KMS-11 (cell line): Measurements from ENCODE around the gene HK1.

Source experiments
- H2AFZ ChIP-seq: fragments of 200-600 bp; sonication (generic); 2 replicates; pipeline ENCODE4 v1.6.1; 2016; ENCODE audit warnings: antibody characterized with exemption, mixed run types, low read depth
- H3K27ac ChIP-seq: fragments of 200-600 bp; sonication (generic); 2 replicates; pipeline ENCODE4 v1.6.1; 2016; ENCODE audit warnings: mild to moderate bottlenecking, mixed run types
- H3K27me3 ChIP-seq: fragments of 200-600 bp; sonication (generic); 2 replicates; pipeline ENCODE4 v1.6.1; 2017; ENCODE audit warnings: mild to moderate bottlenecking, low read depth, mixed run types, moderate library complexity; ENCODE audit not compliant: insufficient read depth
- H3K36me3 ChIP-seq: fragments of 200-600 bp; sonication (generic); 2 replicates; pipeline ENCODE4 v1.6.1; 2017; ENCODE audit warnings: mild to moderate bottlenecking, mixed run types; ENCODE audit not compliant: insufficient read depth
- H3K4me1 ChIP-seq: fragments of 200-600 bp; sonication (generic); 2 replicates; pipeline ENCODE4 v1.6.1; 2016; ENCODE audit warnings: mild to moderate bottlenecking, low read depth, mixed run types; ENCODE audit not compliant: poor library complexity, severe bottlenecking
- H3K4me2 ChIP-seq: fragments of 200-600 bp; sonication (generic); 2 replicates; pipeline ENCODE4 v1.7.0; 2016; ENCODE audit warnings: mild to moderate bottlenecking, mixed run types
- H3K4me3 ChIP-seq: fragments of 200-600 bp; sonication (generic); IDR thresholded peaks from 2 replicates; pipeline ENCODE4 v1.6.1; 2017; ENCODE audit warnings: low read depth, low read length, mixed read lengths; ENCODE audit not compliant: insufficient read depth
- H3K79me2 ChIP-seq: fragments of 200-600 bp; sonication (generic); 2 replicates; pipeline ENCODE4 v1.6.1; 2016; ENCODE audit warnings: low read depth, mixed run types; ENCODE audit not compliant: insufficient read depth
- H3K9ac ChIP-seq: fragments of 200-600 bp; sonication (generic); 2 replicates; pipeline ENCODE4 v1.6.1; 2016; ENCODE audit warnings: mild to moderate bottlenecking, mixed run types
- H4K20me1 ChIP-seq: fragments of 200-600 bp; sonication (generic); 2 replicates; pipeline ENCODE4 v1.6.1; 2016; ENCODE audit warnings: mild to moderate bottlenecking, mixed run types; ENCODE audit not compliant: insufficient read depth
- CTCF ChIP-seq: fragments of 200-600 bp; sonication (generic); conservative IDR thresholded peaks from 2 replicates; pipeline ENCODE4 v1.6.1; 2017; ENCODE audit warnings: low read depth, mild to moderate bottlenecking, antibody characterized with exemption, low read length, moderate library complexity, mixed read lengths

Gene HK1

GRCh38 chr10:69421611-69422308 is 143.5 kb downstream of the HK1 start:
- no peaks in the 10 kb centered on the region for H3K79me2 ChIP-seq
- no peak overlapping the region for H3K27ac ChIP-seq
- H3K36me3 ChIP-seq, result no peaks in the 10 kb centered on the region
- H3K4me1 ChIP-seq, result peaks cover 12% of the 10 kb centered on the region
- no peak overlapping the region for H2AFZ ChIP-seq
- no peak overlapping the region for H3K9ac ChIP-seq
- no peaks in the 10 kb centered on the region for H4K20me1 ChIP-seq
- TF ChIP-seq CTCF, result no peak
- no peak overlapping the region for H3K4me3 ChIP-seq
- no peaks in the 10 kb centered on the region for H3K27me3 ChIP-seq
- H3K4me2 ChIP-seq, result no peak overlapping the region

GRCh38 chr10:69422676-69423075 is 144.4 kb downstream of the HK1 start:
- Histone ChIP-seq H3K79me2 (no peaks in the 10 kb centered on the region), H3K27me3 (no peaks in the 10 kb centered on the region), H3K9ac (no peak overlapping the region), H3K4me3 (no peak overlapping the region), H3K4me1 (peaks cover 12% of the 10 kb centered on the region), H4K20me1 (no peaks in the 10 kb centered on the region), H3K4me2 (no peak overlapping the region), H2AFZ (no peak overlapping the region), H3K36me3 (no peaks in the 10 kb centered on the region), H3K27ac (no peak overlapping the region)
- no peak for TF ChIP-seq CTCF

GRCh38 chr10:69425041-69425440 is 146.7 kb downstream of the HK1 start:
- Histone ChIP-seq H3K4me3 (no peak overlapping the region), H3K79me2 (no peaks in the 10 kb centered on the region), H2AFZ (no peak overlapping the region), H3K27me3 (no peaks in the 10 kb centered on the region), H3K4me1 (peaks cover 8% of the 10 kb centered on the region), H4K20me1 (no peaks in the 10 kb centered on the region), H3K4me2 (no peak overlapping the region), H3K36me3 (no peaks in the 10 kb centered on the region), H3K9ac (no peak overlapping the region), H3K27ac (no peak overlapping the region)
- TF ChIP-seq CTCF, result no peak

GRCh38 chr10:69425511-69426298 is 147.4 kb downstream of the HK1 start:
- Histone ChIP-seq H3K79me2 (no peaks in the 10 kb centered on the region), H3K36me3 (no peaks in the 10 kb centered on the region), H3K4me1 (peaks cover 8% of the 10 kb centered on the region), H3K27ac (peak overlapping the region; percentile 25; the same call in 1 of the 2 replicates), H3K27me3 (no peaks in the 10 kb centered on the region), H3K4me3 (no peak overlapping the region), H2AFZ (peak overlapping the region; percentile 17; the same call in 1 of the 2 replicates), H3K9ac (no peak overlapping the region), H3K4me2 (no peak overlapping the region), H4K20me1 (no peaks in the 10 kb centered on the region)
- TF ChIP-seq CTCF, result no peak
